ENCODE data around the gene ADRB1. TPM values are rescaled to one million over a fixed set of nuclear protein-coding genes. Genes with fewer than 3 reads are reported as not detected.

Gene ADRB1
- total and polyA plus RNA-seq, 4 donors = 6.6 to 21.4 (median 7.9) TPM

DNA sequence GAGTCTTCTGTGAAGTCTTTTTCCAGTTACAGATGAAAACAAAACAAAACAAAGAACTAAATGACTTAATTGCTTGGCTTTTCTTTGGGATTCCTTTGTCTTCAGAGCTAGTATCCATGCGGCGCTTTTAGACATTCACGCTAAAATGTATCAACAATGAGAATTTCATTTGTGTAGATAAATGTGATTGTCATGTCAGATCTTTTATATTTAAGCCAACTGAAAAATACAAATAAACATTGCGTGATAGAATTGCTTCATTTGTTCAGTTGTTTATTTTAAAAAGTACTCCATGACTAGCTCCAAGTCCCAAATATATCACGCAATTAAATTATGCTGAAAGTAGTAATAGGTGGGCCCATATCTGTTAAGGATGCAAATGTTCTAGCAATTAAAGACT, 7.9 kb upstream of the ADRB1 start:
- no peak overlapping the region for H3K27ac ChIP-seq (ENCODE audit: low read depth in 1 of 2, low read length in 1 of 2)
- DNase-seq (peak in 2 of 3 donors; percentile 45 to 56), ATAC-seq (ENCODE audit: insufficient read depth, low FRiP score) (no peak)
- TF ChIP-seq, protein P1, sequence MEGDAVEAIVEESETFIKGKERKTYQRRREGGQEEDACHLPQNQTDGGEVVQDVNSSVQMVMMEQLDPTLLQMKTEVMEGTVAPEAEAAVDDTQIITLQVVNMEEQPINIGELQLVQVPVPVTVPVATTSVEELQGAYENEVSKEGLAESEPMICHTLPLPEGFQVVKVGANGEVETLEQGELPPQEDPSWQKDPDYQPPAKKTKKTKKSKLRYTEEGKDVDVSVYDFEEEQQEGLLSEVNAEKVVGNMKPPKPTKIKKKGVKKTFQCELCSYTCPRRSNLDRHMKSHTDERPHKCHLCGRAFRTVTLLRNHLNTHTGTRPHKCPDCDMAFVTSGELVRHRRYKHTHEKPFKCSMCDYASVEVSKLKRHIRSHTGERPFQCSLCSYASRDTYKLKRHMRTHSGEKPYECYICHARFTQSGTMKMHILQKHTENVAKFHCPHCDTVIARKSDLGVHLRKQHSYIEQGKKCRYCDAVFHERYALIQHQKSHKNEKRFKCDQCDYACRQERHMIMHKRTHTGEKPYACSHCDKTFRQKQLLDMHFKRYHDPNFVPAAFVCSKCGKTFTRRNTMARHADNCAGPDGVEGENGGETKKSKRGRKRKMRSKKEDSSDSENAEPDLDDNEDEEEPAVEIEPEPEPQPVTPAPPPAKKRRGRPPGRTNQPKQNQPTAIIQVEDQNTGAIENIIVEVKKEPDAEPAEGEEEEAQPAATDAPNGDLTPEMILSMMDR (IDR thresholded peaks at IDR 0.05; ENCODE audit: control extremely low read depth, extremely low read depth) = no peak
- WGBS, 2 donors = 68 to 79% methylated on average over 5 of the region's 5 CpGs
- no peaks in the 10 kb centered on the region for H3K36me3 ChIP-seq (ENCODE audit: control insufficient read depth in 4 of 4, insufficient read depth in 4 of 4, low read length in 4 of 4)
- peaks cover 0 to 8% (median 0%) of the 10 kb centered on the region in 5 donors for H3K4me1 ChIP-seq (ENCODE audit: control insufficient read depth in 5 of 5, insufficient read depth in 5 of 5, low read length in 5 of 5)
- H3K9ac ChIP-seq (ENCODE audit: insufficient read depth in 1 of 2, low read length in 2 of 2) = no peak overlapping the region
- H3K4me3 ChIP-seq = no peak overlapping the region
- H3K9me3 ChIP-seq (ENCODE audit: control insufficient read depth in 4 of 4, insufficient read depth in 3 of 4, low read length in 3 of 4) = no peaks in the 10 kb centered on the region
- H3K27me3 ChIP-seq (ENCODE audit: control insufficient read depth in 3 of 3, insufficient read depth in 3 of 3, low read length in 2 of 3) = peaks cover 0 to 8% (median 6%) of the 10 kb centered on the region in 3 donors

DNA sequence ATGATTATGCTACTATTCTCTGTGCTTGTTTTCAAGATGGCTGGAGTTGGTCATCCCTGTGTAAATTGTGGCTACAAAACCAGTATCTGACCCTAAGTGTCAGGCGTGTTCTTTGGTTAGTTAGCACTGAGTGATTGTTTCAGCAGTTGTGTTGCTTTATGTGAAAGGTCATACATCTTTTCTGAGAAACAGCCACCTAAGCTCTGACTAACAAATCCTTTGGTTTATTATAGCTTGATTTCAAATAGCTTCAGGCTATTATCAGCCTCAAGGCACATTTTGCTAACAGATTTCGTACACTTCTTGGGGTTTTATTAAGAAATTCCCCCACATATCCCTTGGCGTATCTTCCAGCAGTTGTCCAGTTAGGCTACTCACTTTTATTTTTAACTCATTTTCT, 4.8 kb upstream of the ADRB1 start:
- ATAC-seq (ENCODE audit: insufficient read depth, low FRiP score) (no peak), DNase-seq (no peak)
- Histone ChIP-seq H3K36me3 (ENCODE audit: control insufficient read depth in 4 of 4, insufficient read depth in 4 of 4, low read length in 4 of 4) (no peaks in the 10 kb centered on the region), H3K4me3 (no peak overlapping the region), H3K4me1 (ENCODE audit: control insufficient read depth in 5 of 5, insufficient read depth in 5 of 5, low read length in 5 of 5) (peaks cover 0 to 14% (median 0%) of the 10 kb centered on the region in 5 donors), H3K27me3 (ENCODE audit: control insufficient read depth in 3 of 3, insufficient read depth in 3 of 3, low read length in 2 of 3) (peaks cover 0 to 20% (median 18%) of the 10 kb centered on the region in 3 donors), H3K9ac (ENCODE audit: insufficient read depth in 1 of 2, low read length in 2 of 2) (no peak overlapping the region), H3K27ac (ENCODE audit: low read depth in 1 of 2, low read length in 1 of 2) (no peak overlapping the region), H3K9me3 (ENCODE audit: control insufficient read depth in 4 of 4, insufficient read depth in 3 of 4, low read length in 3 of 4) (no peaks in the 10 kb centered on the region)
- TF ChIP-seq, protein P1 (IDR thresholded peaks at IDR 0.05; ENCODE audit: control extremely low read depth, extremely low read depth) = no peak
- WGBS, 2 donors = 88 to 91% methylated on average over 3 of the region's 3 CpGs

DNA sequence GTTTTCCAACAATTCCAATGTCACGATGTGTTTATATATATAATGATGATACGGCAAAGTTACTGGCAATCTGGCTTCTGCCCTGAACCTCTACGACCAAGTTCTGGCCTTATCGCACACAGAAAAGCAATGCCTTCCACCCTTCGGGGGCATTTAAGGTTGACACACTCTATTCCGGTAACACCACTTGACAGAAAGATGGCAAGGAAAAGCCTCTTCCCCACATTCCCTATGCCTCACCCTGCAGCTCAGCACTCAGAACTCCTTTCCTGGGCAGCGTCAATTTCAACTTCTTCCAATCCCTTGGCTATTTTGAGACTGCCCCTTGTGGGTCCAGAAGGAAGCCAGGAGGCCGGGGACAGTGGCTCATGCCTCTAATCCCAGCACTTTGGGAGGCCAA, 2.5 kb upstream of the ADRB1 start:
- no peak overlapping the region for H3K4me3 ChIP-seq
- H3K9ac ChIP-seq (ENCODE audit: insufficient read depth in 1 of 2, low read length in 2 of 2) = no peak overlapping the region
- DNase-seq (no peak), ATAC-seq (ENCODE audit: insufficient read depth, low FRiP score) (no peak)
- H3K4me1 ChIP-seq (ENCODE audit: control insufficient read depth in 5 of 5, insufficient read depth in 5 of 5, low read length in 5 of 5) = peaks cover 0 to 11% (median 3%) of the 10 kb centered on the region in 5 donors
- TF ChIP-seq, protein P1 (IDR thresholded peaks at IDR 0.05; ENCODE audit: control extremely low read depth, extremely low read depth) = no peak
- no peaks in the 10 kb centered on the region for H3K36me3 ChIP-seq (ENCODE audit: control insufficient read depth in 4 of 4, insufficient read depth in 4 of 4, low read length in 4 of 4)
- H3K27ac ChIP-seq (ENCODE audit: low read depth in 1 of 2, low read length in 1 of 2) = peak overlapping the region in 1 of 2 donors; percentile 73
- peaks cover 0 to 4% (median 0%) of the 10 kb centered on the region in 4 donors for H3K9me3 ChIP-seq (ENCODE audit: control insufficient read depth in 4 of 4, insufficient read depth in 3 of 4, low read length in 3 of 4)
- WGBS, 2 donors = 77 to 82% methylated on average over 8 of the region's 8 CpGs
- H3K27me3 ChIP-seq (ENCODE audit: control insufficient read depth in 3 of 3, insufficient read depth in 3 of 3, low read length in 2 of 3) = peaks cover 0 to 36% (median 32%) of the 10 kb centered on the region in 3 donors
